GM12874 (cell line): ENCODE measurements around the gene MARCHF2.

Experiments used
- TF ChIP-seq, protein P1 (sequence below): IDR thresholded peaks from 2 replicates; pipeline ENCODE4 v1.5.1; 2011; ENCODE audit warnings: low read depth, mild to moderate bottlenecking, control low read depth, low read length, moderate library complexity; ENCODE audit not compliant: insufficient read depth

Gene MARCHF2

GRCh38 chr19:8459520-8460270 lies 46.6 kb downstream of the MARCHF2 start:
- TF ChIP-seq, protein P1, sequence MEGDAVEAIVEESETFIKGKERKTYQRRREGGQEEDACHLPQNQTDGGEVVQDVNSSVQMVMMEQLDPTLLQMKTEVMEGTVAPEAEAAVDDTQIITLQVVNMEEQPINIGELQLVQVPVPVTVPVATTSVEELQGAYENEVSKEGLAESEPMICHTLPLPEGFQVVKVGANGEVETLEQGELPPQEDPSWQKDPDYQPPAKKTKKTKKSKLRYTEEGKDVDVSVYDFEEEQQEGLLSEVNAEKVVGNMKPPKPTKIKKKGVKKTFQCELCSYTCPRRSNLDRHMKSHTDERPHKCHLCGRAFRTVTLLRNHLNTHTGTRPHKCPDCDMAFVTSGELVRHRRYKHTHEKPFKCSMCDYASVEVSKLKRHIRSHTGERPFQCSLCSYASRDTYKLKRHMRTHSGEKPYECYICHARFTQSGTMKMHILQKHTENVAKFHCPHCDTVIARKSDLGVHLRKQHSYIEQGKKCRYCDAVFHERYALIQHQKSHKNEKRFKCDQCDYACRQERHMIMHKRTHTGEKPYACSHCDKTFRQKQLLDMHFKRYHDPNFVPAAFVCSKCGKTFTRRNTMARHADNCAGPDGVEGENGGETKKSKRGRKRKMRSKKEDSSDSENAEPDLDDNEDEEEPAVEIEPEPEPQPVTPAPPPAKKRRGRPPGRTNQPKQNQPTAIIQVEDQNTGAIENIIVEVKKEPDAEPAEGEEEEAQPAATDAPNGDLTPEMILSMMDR, result no peak

GRCh38 chr19:8460516-8461298 lies 47.6 kb downstream of the MARCHF2 start:
- TF ChIP-seq, protein P1, result no peak

- TF ChIP-seq, protein P1, result no peak
These were observed 48.3 kb downstream of the MARCHF2 start for GRCh38 chr19:8461376-8461775.

- TF ChIP-seq, protein P1, result no peak
These were observed 48.8 kb downstream of the MARCHF2 start for GRCh38 chr19:8461891-8462290.

- TF ChIP-seq, protein P1, result no peak
These were observed 49.5 kb downstream of the MARCHF2 start for GRCh38 chr19:8462571-8462970.

GRCh38 chr19:8463365-8463764 lies 50.3 kb downstream of the MARCHF2 start:
- TF ChIP-seq, protein P1, result no peak

DNA sequence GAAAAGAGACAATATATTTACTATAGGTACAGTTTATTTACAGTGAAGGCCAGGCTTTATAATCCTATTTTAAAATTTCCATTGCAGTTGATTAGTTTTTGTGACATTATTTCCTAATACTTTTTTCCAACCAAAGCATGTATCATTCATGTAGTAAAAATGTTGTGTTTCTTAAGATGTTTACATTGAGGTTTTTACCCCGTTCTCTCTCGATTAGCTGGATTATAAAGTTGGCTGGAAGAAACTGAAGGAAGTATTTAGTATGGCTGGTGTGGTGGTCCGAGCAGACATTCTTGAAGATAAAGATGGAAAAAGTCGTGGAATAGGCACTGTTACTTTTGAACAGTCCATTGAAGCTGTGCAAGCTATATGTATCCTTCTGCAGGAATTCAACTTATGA lies 52.9 kb downstream of the MARCHF2 start:
- TF ChIP-seq, protein P1, result no peak
